GM23248 (cell line): ENCODE results near the gene SOCS4.

Experiments
- EZH2 ChIP-seq: fragments of 200-600 bp; sonication (generic); IDR thresholded peaks from 2 replicates; pipeline ENCODE4 v1.6.1; 2018; ENCODE audit warnings: antibody characterized with exemption, mild to moderate bottlenecking; ENCODE audit not compliant: insufficient read depth, poor library complexity, severe bottlenecking
- EZH2phosphoT487 ChIP-seq: fragments of 200-600 bp; sonication (generic); IDR thresholded peaks from 2 replicates; pipeline ENCODE4 v1.6.1; 2018; ENCODE audit warnings: antibody characterized with exemption, moderate library complexity, mild to moderate bottlenecking, low read depth; ENCODE audit not compliant: insufficient read depth

DNA sequence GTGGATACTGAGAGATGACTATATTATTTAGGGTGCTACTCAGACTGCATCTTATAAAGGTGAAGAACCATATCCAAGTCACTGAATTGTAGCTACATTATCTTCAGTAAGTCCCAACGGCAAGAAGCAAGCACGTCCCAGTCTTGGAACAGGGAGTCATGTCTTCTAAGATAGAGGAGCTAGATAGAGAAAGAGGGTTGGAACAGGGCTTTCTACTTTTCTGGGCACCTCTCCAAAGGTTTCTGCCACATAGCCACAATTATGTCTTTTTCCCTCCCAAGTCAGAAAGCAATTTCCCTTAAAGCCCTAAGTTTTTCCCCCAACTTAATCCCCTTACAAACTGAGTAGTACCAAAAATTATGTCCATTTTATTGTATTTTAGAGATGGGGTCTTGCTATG is 46.8 kb downstream of the SOCS4 start:
- no peak for TF ChIP-seq EZH2
- no peak for TF ChIP-seq EZH2phosphoT487
